Measurements from ENCODE around the gene PTPRA. TPM values are rescaled to one million over a fixed set of nuclear protein-coding genes. Genes with fewer than 3 reads are reported as not detected.

PTPRA gene
- total and polyA plus RNA-seq, 2 of the 13 experiments (the other 11 are each of a cell fraction or from before 2014, with no cell fraction given) = 47.2 to 127 TPM

- H4K20me1 ChIP-seq (ENCODE audit: insufficient read depth, low read length) = no peaks in the 10 kb centered on the region
- 39% methylated on average over 2 of the region's 2 CpGs for WGBS (ENCODE audit: low lambda C conversion rate)
- H3K36me3 ChIP-seq (replicated peaks in 1 of 2; ENCODE audit: control insufficient read depth in 1 of 2, insufficient read depth in 2 of 2, low read length in 2 of 2) = no peaks in the 10 kb centered on the region
- H3K4me2 ChIP-seq (ENCODE audit: low read depth, low read length) = no peak overlapping the region
- no peak overlapping the region for H2AFZ ChIP-seq (ENCODE audit: low read length)
- ChIA-PET CTCF (ENCODE audit: low intra/inter-chr PET ratio, low total read pairs) (no interaction called here), POLR2A (no interaction called here)
- BruUV-seq (replicated peaks) = no TSS peak
- no peak for TF ChIP-seq NFE2L2 (IDR thresholded peaks at IDR 0.05; ENCODE audit: low read length)
- TF ChIP-seq ZHX2 (IDR thresholded peaks at IDR 0.05; ENCODE audit: low read depth) = no peak
- TF ChIP-seq ZHX2 (CRISPR knock-in tag; IDR thresholded peaks at IDR 0.05; ENCODE audit: borderline replicate concordance) = no peak
- no peak for TF ChIP-seq ZNF124 (CRISPR knock-in tag; IDR thresholded peaks at IDR 0.05)
- no peak for TF ChIP-seq NFATC3 (CRISPR knock-in tag; IDR thresholded peaks at IDR 0.05)
- no peaks in the 10 kb centered on the region for H3K9me3 ChIP-seq (ENCODE audit: low read length)
- intact Hi-C loops (cut with micrococcal nuclease; ENCODE audit: unreplicated experiment) = no loop called here
- H3K9ac ChIP-seq (ENCODE audit: insufficient read depth, low read depth, low read length) = no peak overlapping the region
- DNase-seq (ENCODE audit: low spot score) (no peak), ATAC-seq (no peak), FAIRE-seq (no peak)
- no peak overlapping the region for H3K4me3 ChIP-seq (replicated peaks in 1 of 3; ENCODE audit: insufficient read depth in 1 of 3, low read depth in 2 of 3, low read length in 3 of 3)
- peaks cover 3% of the 10 kb centered on the region; the same call in 1 of the 2 replicates for H3K4me1 ChIP-seq (ENCODE audit: insufficient read depth, low read length)
- peaks cover 9 to 24% of the 10 kb centered on the region in 2 experiments; a peak in 4 of 5 replicates for H3K27me3 ChIP-seq (ENCODE audit: control insufficient read depth in 1 of 2, insufficient read depth in 2 of 2, low read length in 2 of 2)
- no peaks in the 10 kb centered on the region for H3K79me2 ChIP-seq (ENCODE audit: insufficient read depth, low read length)
- H3K27ac ChIP-seq (ENCODE audit: extremely low read length, insufficient read depth, low read length) = no peak overlapping the region
- in situ Hi-C loops (cut with HindIII; ENCODE audit: extremely low pct_ligation_motif_present, low pct_unique_long_range_greater_than_20kb) = no loop called here
Measured at GRCh38 chr20:2825761-2826160, 47.5 kb upstream of the PTPRA start.
